GM19193 (cell line): Measurements from ENCODE around the gene SGPL1.

Experiments
- POLR2A ChIP-seq: IDR thresholded peaks from 4 replicates; pipeline ENCODE4 v1.6.1; 2011; ENCODE audit not compliant: insufficient read depth, insufficient read length; ENCODE audit errors: extremely low read depth

Gene SGPL1

GRCh38 chr10:70778267-70778924 is 37.4 kb upstream of the SGPL1 start:
- no peak for TF ChIP-seq POLR2A

DNA sequence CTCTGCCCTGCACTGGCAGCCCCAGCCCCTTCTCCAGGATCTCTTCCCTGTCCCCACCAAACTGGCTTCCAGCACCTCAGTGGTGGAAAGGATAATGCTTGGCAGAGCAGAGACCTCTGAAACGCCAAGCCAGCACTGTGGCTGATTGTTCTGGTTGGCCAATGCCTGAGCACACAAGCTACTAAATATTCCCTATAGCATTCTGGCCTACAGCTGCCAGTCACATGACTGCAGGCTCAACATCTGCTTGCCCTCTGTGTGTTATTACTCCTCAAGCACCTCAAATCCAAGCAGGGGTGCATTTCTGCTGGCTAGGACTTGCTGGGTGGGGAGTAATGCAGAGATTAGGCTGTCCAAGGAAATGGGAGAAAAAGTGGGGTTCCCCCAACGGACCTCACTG is 36.7 kb upstream of the SGPL1 start:
- no peak for TF ChIP-seq POLR2A

DNA sequence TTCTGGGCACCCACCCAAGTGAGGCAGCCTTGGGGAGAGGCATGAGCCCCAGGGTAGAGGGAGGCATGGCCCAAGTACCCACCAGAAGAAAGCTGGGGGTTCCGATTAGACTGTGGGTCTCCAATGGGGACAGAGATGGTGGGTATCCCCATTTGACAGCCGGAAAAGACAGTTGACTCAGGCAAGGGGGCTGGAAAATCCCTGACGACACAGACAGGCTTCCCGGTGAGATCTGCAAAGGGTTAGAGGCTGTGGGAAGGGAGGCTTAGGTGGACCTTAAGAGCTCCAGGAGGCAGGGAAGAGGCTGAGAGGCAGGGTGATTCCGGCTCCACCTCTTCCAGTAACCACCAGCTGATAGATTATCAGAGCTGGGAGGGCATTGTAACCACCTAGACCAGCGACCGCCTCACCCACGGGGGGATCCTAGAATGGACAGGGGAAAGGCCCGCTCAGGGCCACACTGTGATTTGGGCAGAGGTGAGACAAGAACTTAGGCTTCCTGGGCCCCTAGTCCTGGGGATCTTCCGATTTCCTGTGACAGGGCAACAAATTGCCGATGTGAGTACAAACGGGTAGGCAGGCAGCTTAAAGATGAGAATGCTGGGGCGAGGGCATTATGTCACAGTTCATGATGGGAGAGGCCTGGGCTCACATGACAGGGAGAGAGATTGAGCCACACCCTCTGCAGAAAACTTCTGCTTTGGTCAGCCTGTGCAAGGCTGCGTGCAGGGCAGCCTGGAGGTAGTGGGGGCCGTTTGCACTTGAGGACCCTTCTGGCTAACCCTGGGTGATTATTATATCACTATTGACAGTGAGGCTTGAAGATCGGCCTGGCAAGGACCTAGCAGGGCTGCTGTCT is 36.0 kb upstream of the SGPL1 start:
- no peak for TF ChIP-seq POLR2A

DNA sequence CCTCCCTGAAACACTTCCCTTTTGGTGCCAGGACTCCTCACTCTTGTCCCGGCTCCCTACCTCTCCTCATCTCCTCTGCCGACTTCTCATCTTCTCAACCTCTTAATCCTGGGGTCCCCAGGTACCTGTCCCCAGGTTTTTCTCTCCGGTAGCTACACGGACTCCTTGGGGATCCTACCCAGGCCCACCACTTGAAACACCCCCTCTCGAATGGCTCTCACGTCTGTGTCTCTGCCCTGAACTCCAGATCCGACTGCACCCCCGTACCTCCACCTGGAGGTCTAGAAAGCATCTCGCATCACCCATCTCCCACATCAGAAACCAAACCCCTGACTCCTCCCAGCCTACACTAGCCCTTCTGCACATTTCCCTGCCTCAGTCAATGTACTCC is 35.4 kb upstream of the SGPL1 start:
- TF ChIP-seq POLR2A = no peak

- TF ChIP-seq POLR2A = no peak
Observed at GRCh38 chr10:70780772-70781171, 35.0 kb upstream of the SGPL1 start.

DNA sequence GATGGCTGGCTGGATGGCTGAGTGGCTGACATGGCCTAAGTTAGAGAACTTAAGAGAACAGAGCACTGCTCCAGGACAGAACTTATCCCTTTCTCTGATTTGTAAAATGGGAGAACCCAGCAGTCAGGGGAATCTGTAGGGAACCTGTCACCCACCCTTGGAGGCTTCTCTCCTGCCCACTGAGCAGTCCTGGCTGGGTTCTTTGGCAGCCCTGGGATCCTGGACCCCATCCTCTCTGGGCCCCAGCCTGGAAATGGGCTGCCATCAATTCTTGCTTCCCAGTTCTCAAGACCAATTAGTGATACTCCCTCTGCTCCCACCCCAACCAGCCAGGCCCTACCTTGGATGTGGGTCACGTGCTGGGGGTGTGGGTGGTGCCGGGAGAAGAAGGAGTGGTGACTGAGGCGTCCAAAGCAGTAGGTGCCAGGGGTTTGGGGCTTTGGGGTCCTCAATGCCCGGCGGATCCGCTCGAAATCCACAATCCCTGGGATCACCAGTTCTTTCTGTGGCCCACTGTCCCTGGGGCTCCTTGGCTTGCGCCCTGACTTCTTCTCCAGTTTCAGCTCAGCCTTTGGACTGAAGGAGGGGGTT is 34.2 kb upstream of the SGPL1 start:
- TF ChIP-seq POLR2A = no peak

- no peak for TF ChIP-seq POLR2A
Observed at GRCh38 chr10:70782086-70782745, 33.5 kb upstream of the SGPL1 start.

GRCh38 chr10:70782746-70783680 is 32.7 kb upstream of the SGPL1 start:
- no peak for TF ChIP-seq POLR2A

DNA sequence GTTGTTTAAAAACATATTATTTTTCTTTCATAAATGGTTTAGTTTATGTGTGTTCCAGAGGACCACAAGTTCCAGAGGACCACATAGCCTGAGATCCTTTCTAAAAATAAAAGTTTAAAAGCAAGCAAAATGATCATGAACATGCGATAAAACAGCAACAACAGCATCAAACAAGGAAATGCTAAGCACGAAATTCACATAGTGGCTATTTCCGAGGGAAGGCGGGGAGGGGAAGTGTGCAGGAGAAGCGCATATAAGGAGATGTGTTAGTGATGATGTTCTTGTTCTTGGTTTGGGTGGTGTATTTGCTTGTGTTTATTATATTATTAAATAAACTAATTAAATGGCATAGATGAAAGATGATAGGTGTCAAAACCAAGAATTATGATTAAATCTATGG is 31.7 kb upstream of the SGPL1 start:
- TF ChIP-seq POLR2A = no peak

DNA sequence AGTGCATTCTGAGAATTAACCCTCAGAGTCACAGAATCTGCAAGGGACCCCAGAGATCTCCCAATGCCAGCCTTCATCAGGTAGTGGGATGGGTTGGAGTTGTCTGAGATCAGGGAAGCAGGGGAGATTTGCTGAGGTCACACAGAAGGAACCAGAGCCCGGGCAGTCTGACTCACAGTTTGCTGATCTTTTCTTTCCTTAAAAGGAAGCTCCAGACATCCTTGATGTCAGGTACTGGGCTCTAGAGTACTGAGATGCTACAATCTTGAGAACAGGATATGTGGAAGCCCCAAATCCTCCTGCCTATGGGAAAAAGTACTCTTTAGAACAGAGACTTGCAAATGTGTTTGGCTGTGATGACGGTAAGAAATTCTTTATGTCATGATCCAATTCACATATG is 31.3 kb upstream of the SGPL1 start:
- no peak for TF ChIP-seq POLR2A

- no peak for TF ChIP-seq POLR2A
Observed at GRCh38 chr10:70785190-70785589, 30.6 kb upstream of the SGPL1 start, which contains the start of gene TBATA. TSS of gene TBATA (minus strand) at chr10:70785377. CDS start at chr10:70783379, 1,998 bp downstream.

- no peak for TF ChIP-seq POLR2A
Observed at GRCh38 chr10:70786799-70787415, 28.8 kb upstream of the SGPL1 start.

GRCh38 chr10:70791386-70792039 is 24.2 kb upstream of the SGPL1 start:
- TF ChIP-seq POLR2A = no peak
